CD4-positive, alpha-beta T cell (primary cell): ENCODE results near the gene FRMD6. TPM values are rescaled to one million over a fixed set of nuclear protein-coding genes. Genes with fewer than 3 reads are reported as not detected.

ENCODE experiments used
- ATAC-seq: fragments of 200-7000 bp; cut with Tn5 transposase; one replicate; pipeline ENCODE4 v1.10.0; 2022; ENCODE audit warnings: mild to moderate bottlenecking; ENCODE audit not compliant: poor library complexity
- CTCF ChIA-PET: fragments of 350-600 bp; sonication (Branson Sonifier 250); formaldehyde crosslinking; loops from one replicate; lab custom pipeline; 2021; ENCODE audit warnings: antibody characterized with exemption, inconsistent platforms; lab: Charles Lee
- POLR2A ChIA-PET: fragments of 350-600 bp; sonication (Branson Sonifier 250); formaldehyde crosslinking; loops from one replicate; lab custom pipeline; 2021; ENCODE audit warnings: antibody characterized with exemption, inconsistent platforms; lab: Charles Lee
- DNase-seq, 14 experiments: peaks; one replicate each; pipeline ENCODE4 v3.0.0-alpha.2; 2013 to 2020; ENCODE audit warnings: mixed read lengths in 2 of 14
- H3K27ac ChIP-seq, 2 donors: one replicate each; pipeline versions ENCODE4 v1.5.1 to v1.7.0; 2013; ENCODE audit warnings: low read length in 2 of 2, low read depth in 1 of 2, mild to moderate bottlenecking in 1 of 2
- H3K27me3 ChIP-seq, 2 experiments: 1 replicate in 1 of 2; 2 replicates in 1 of 2; pipeline versions ENCODE4 v1.6.1 to v1.7.0; 2013; ENCODE audit warnings: low read length in 2 of 2, control low read depth in 1 of 2, mild to moderate bottlenecking in 1 of 2, moderate library complexity in 1 of 2; ENCODE audit not compliant: insufficient read depth in 2 of 2, control insufficient read depth in 1 of 2
- H3K36me3 ChIP-seq: one replicate; pipeline ENCODE4 v1.6.1; 2013; ENCODE audit warnings: low read length, control low read depth; ENCODE audit not compliant: insufficient read depth
- H3K4me1 ChIP-seq: one replicate; pipeline ENCODE4 v1.6.1; 2013; ENCODE audit warnings: low read length, control low read depth; ENCODE audit not compliant: insufficient read depth
- H3K4me3 ChIP-seq: one replicate; pipeline ENCODE4 v1.5.1; 2013; ENCODE audit warnings: mild to moderate bottlenecking, low read length, moderate library complexity
- H3K9me3 ChIP-seq, 2 experiments: 1 replicate in 1 of 2; 2 replicates in 1 of 2; pipeline versions ENCODE4 v1.6.1 to v1.7.0; 2013; ENCODE audit warnings: low read length in 2 of 2, mild to moderate bottlenecking in 2 of 2, control low read depth in 1 of 2, moderate library complexity in 1 of 2; ENCODE audit not compliant: control insufficient read depth in 1 of 2, insufficient read depth in 1 of 2
- H3K27ac Mint-ChIP-seq: one replicate; pipeline ENCODE4 v1.8.0; 2020; ENCODE audit warnings: mixed read lengths
- H3K27me3 Mint-ChIP-seq: one replicate; pipeline ENCODE4 v1.8.0; 2021; ENCODE audit warnings: mixed read lengths
- H3K36me3 Mint-ChIP-seq: one replicate; pipeline ENCODE4 v1.8.0; 2021; ENCODE audit warnings: low read depth, mixed read lengths
- H3K4me1 Mint-ChIP-seq: one replicate; pipeline ENCODE4 v1.8.0; 2021; ENCODE audit warnings: low read depth, mixed read lengths
- H3K4me3 Mint-ChIP-seq: one replicate; pipeline ENCODE4 v1.8.0; 2020; ENCODE audit warnings: mild to moderate bottlenecking, mixed read lengths
- H3K9me3 Mint-ChIP-seq: one replicate; pipeline ENCODE4 v1.8.0; 2020; ENCODE audit warnings: mixed read lengths
- CTCF ChIP-seq: fragments of 200-600 bp; IDR thresholded peaks from one replicate; pipeline ENCODE4 v1.8.0; 2022; ENCODE audit warnings: antibody characterized with exemption, mild to moderate bottlenecking
- intact Hi-C, 2 experiments: fragments of 100-400 bp; cut with DNase I in 1 of 2; cut with micrococcal nuclease in 1 of 2; formaldehyde crosslinking; loops; one replicate each; pipeline versions ENCODE4 v1.15.1 to v1.9.0; 2023 to 2025; cut with DNase I, micrococcal nuclease
- total RNA-seq, 174 experiments: library from RNA in 2 of 174; stranded (reverse) in 2 of 174; gene quantifications; one replicate each; pipeline ENCODE4 v1.2.3 and lab custom pipeline; 2021 to 2026

FRMD6 gene
- total RNA-seq, 2 experiments from 2014 or later, result 1.4 to 1.5 TPM

- Histone ChIP-seq H3K36me3 (no peaks in the 10 kb centered on the region), H3K4me1 (no peaks in the 10 kb centered on the region), H3K27ac (no peak overlapping the region), H3K9me3 (no peaks in the 10 kb centered on the region), H3K4me3 (no peak overlapping the region), H3K27me3 (no peaks in the 10 kb centered on the region)
- no peak overlapping the region for H3K4me3 Mint-ChIP-seq
- ChIA-PET POLR2A (no interaction called here), CTCF (no interaction called here)
- ATAC-seq (no peak), DNase-seq (no peak)
- intact Hi-C loops, result no loop called here
- H3K9me3 Mint-ChIP-seq, result no peaks in the 10 kb centered on the region
- H3K27me3 Mint-ChIP-seq, result peaks cover 5% of the 10 kb centered on the region
- H3K36me3 Mint-ChIP-seq, result no peaks in the 10 kb centered on the region
- no peak for TF ChIP-seq CTCF
- H3K4me1 Mint-ChIP-seq, result no peaks in the 10 kb centered on the region
- no peak overlapping the region for H3K27ac Mint-ChIP-seq
These were observed 26.6 kb upstream of the FRMD6 start for GRCh38 chr14:51624955-51625569.

GRCh38 chr14:51626185-51626584, 25.5 kb upstream of the FRMD6 start:
- Mint-ChIP-seq H3K4me1 (no peaks in the 10 kb centered on the region), H3K27me3 (peaks cover 6% of the 10 kb centered on the region), H3K9me3 (no peaks in the 10 kb centered on the region), H3K27ac (no peak overlapping the region), H3K4me3 (no peak overlapping the region), H3K36me3 (no peaks in the 10 kb centered on the region)
- CTCF ChIA-PET, result no interaction called here
- Histone ChIP-seq H3K36me3 (no peaks in the 10 kb centered on the region), H3K4me3 (no peak overlapping the region), H3K4me1 (no peaks in the 10 kb centered on the region), H3K27ac (no peak overlapping the region), H3K27me3 (no peaks in the 10 kb centered on the region), H3K9me3 (no peaks in the 10 kb centered on the region)
- DNase-seq, result no peak
- intact Hi-C loops, result no loop called here
- POLR2A ChIA-PET, result no interaction called here
- no peak for TF ChIP-seq CTCF
- ATAC-seq, result no peak

DNA sequence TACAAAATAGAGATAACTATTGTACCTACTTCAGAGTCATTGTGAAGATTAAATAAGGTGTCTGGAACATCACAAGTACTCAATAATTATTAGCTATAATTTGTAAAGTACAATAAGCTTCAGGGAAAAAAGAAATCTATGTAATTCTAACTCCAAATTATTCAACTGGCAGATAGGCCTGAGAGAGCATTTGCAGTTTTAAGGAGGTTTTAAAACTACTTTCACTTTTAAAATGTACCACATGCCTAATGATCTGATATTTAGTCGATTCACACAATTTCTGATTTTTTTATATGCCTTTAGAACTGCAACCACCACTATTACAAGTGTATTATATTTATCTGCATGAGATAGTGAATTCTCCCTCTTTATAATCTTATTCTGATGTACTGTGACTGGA, 24.9 kb upstream of the FRMD6 start:
- no peaks in the 10 kb centered on the region for H3K4me1 ChIP-seq
- H3K4me1 Mint-ChIP-seq, result no peaks in the 10 kb centered on the region

More for the DNA sequence above, 24.9 kb upstream of the FRMD6 start:
- POLR2A ChIA-PET, result no interaction called here
- Mint-ChIP-seq H3K9me3 (no peaks in the 10 kb centered on the region), H3K36me3 (no peaks in the 10 kb centered on the region), H3K27me3 (peaks cover 13% of the 10 kb centered on the region), H3K4me3 (no peak overlapping the region), H3K27ac (no peak overlapping the region)
- Histone ChIP-seq H3K27ac (no peak overlapping the region), H3K9me3 (no peaks in the 10 kb centered on the region), H3K4me3 (no peak overlapping the region), H3K36me3 (no peaks in the 10 kb centered on the region), H3K27me3 (no peaks in the 10 kb centered on the region)
- CTCF ChIA-PET, result no interaction called here
- no peak for TF ChIP-seq CTCF
- intact Hi-C loops, result no loop called here
- no peak for DNase-seq
- no peak for ATAC-seq
